H1 (cell line): ENCODE results near the gene PFN4. TPM values are rescaled to one million over a fixed set of nuclear protein-coding genes. Genes with fewer than 3 reads are reported as not detected.

Experiments used
- ATF3 ChIP-seq: IDR thresholded peaks from 2 replicates; pipeline ENCODE4 v1.6.1; 2011; ENCODE audit warnings: low read depth, mild to moderate bottlenecking, low read length; ENCODE audit not compliant: insufficient read depth
- BACH1 ChIP-seq: IDR thresholded peaks from 2 replicates; pipeline ENCODE4 v1.6.1; 2012; ENCODE audit warnings: low read length, improper control_type of control experiment
- CTBP2 ChIP-seq: IDR thresholded peaks from 2 replicates; pipeline ENCODE4 v1.7.0; 2011; ENCODE audit warnings: borderline replicate concordance, mild to moderate bottlenecking, moderate library complexity, mixed read lengths, low read length; ENCODE audit not compliant: insufficient read depth, insufficient read length
- EGR1 ChIP-seq: IDR thresholded peaks from 2 replicates; pipeline ENCODE4 v1.6.1; 2011; ENCODE audit warnings: low read depth, low read length, borderline replicate concordance
- FOSL1 ChIP-seq: IDR thresholded peaks from 2 replicates; pipeline ENCODE4 v1.6.1; 2011; ENCODE audit warnings: mild to moderate bottlenecking, low read depth, low read length, moderate library complexity; ENCODE audit not compliant: insufficient read depth
- GABPA ChIP-seq: IDR thresholded peaks from 2 replicates; pipeline ENCODE4 v1.6.1; 2011; ENCODE audit warnings: mild to moderate bottlenecking, low read length, moderate library complexity, borderline replicate concordance; ENCODE audit not compliant: insufficient read depth
- HDAC2 ChIP-seq, 2 experiments: fragments of 300-600 bp in 1 of 2; sonication (generic) in 1 of 2; IDR thresholded peaks; 2 replicates each; pipeline ENCODE4 v1.6.1; 2011 to 2012; ENCODE audit warnings: low read depth in 2 of 2, low read length in 2 of 2, mild to moderate bottlenecking in 2 of 2, moderate library complexity in 2 of 2, borderline replicate concordance in 1 of 2, inconsistent platforms in 1 of 2
- JUN ChIP-seq: IDR thresholded peaks from 2 replicates; pipeline ENCODE4 v1.6.1; 2011; ENCODE audit warnings: low read depth, mild to moderate bottlenecking, improper control_type of control experiment, low read length
- KDM4A ChIP-seq: IDR thresholded peaks from one replicate; pipeline ENCODE4 v1.7.1; 2012; ENCODE audit warnings: low read depth, mild to moderate bottlenecking, moderate library complexity, low read length, inconsistent platforms; ENCODE audit not compliant: severe bottlenecking
- POLR2AphosphoS5 ChIP-seq: IDR thresholded peaks from 2 replicates; pipeline ENCODE4 v1.6.1; 2011; ENCODE audit warnings: low read depth, low read length
- SIN3A ChIP-seq, 2 experiments: IDR thresholded peaks in 1 of 2; conservative IDR thresholded peaks in 1 of 2; 2 replicates each; pipeline ENCODE4 v1.6.1; 2011 to 2012; ENCODE audit warnings: low read length in 2 of 2, improper control_type of control experiment in 1 of 2, low read depth in 1 of 2, mild to moderate bottlenecking in 1 of 2
- SP1 ChIP-seq: IDR thresholded peaks from 2 replicates; pipeline ENCODE4 v1.6.1; 2011; ENCODE audit warnings: low read depth, low read length
- SP2 ChIP-seq: IDR thresholded peaks from 2 replicates; pipeline ENCODE4 v1.6.1; 2012; ENCODE audit warnings: mild to moderate bottlenecking, low read length, inconsistent platforms
- SP4 ChIP-seq: IDR thresholded peaks from 2 replicates; pipeline ENCODE4 v1.6.1; 2012; ENCODE audit warnings: low read length, inconsistent platforms
- SUZ12 ChIP-seq: fragments of 200-600 bp; sonication (generic); IDR thresholded peaks from 2 replicates; pipeline ENCODE4 v1.6.1; 2012; ENCODE audit warnings: mild to moderate bottlenecking, inconsistent platforms, low read length, moderate library complexity, mixed read lengths
- TAF1 ChIP-seq: IDR thresholded peaks from 2 replicates; pipeline ENCODE4 v1.6.1; 2011; ENCODE audit warnings: mild to moderate bottlenecking, low read depth, low read length
- TCF12 ChIP-seq: IDR thresholded peaks from 2 replicates; pipeline ENCODE4 v1.6.1; 2011; ENCODE audit warnings: low read depth, mild to moderate bottlenecking, low read length
- USF2 ChIP-seq: IDR thresholded peaks from 2 replicates; pipeline ENCODE4 v1.6.1; 2011; ENCODE audit warnings: low read length, improper control_type of control experiment
- YY1 ChIP-seq: IDR thresholded peaks from 2 replicates; pipeline ENCODE4 v1.6.1; 2011; ENCODE audit warnings: low read depth, mild to moderate bottlenecking, low read length
- polyA plus RNA-seq, 7 experiments: library from polyadenylated mRNA; depleted of rRNA in 3 of 7; stranded (reverse) in 5 of 7; unstranded in 2 of 7; fragments of >200 nt in 5 of 7; fragments of 200-250 nt in 2 of 7; gene quantifications; 1 replicate in 5 of 7; 2 replicates in 1 of 7; 4 replicates in 1 of 7; pipeline versions ENCODE4 v1.2.1 to v1.2.3, GENCODE V29; 2011 to 2013; ENCODE audit warnings: missing spikeins in 2 of 7, mixed read lengths in 2 of 7
- total RNA-seq: library from RNA; stranded (reverse); fragmentation: NEBNext Ultra II Directional; extraction: Animal tissue kit (Norgen Biotek cat#: 25700); gene quantifications from 2 replicates; pipeline ENCODE4 v1.2.1, GENCODE V29; 2021

The PFN4 gene
- total and polyA plus RNA-seq, 2 of the 8 experiments (the other 6 are each of a cell fraction or from before 2014, with no cell fraction given): not detected

GRCh38 chr2:24075915-24076848 lies 47.0 kb downstream of the PFN4 start, which contains the start of gene SF3B6 (continued):
- TF ChIP-seq CTBP2 (no peak), SP1 (peak; percentile 87), POLR2AphosphoS5 (peak; percentile 82), SIN3A (conservative IDR thresholded peaks at IDR 0.05 in 1 of 2, IDR thresholded peaks at IDR 0.05 in 1 of 2; ENCODE audit: low read depth in 1 of 2, low read length in 2 of 2) (peak in 1 of 2 experiments; percentile 96), ATF3 (no peak), KDM4A (peak; percentile 55), EGR1 (0 out of 2 replicates have a peak, but pooled peaks have one; percentile 58), TCF12 (no peak), HDAC2 (IDR thresholded peaks at IDR 0.05; ENCODE audit: borderline replicate concordance in 1 of 2, low read depth in 2 of 2, low read length in 2 of 2) (peak; percentile 16 to 85; a peak in 1 of 4 replicates), SUZ12 (no peak), SP4 (peak; percentile 95), TAF1 (peak; percentile 81; the same call in 1 of the 2 replicates), SP2 (0 out of 2 replicates have a peak, but pooled peaks have one; percentile 14), GABPA (peak; percentile 98), JUN (peak; percentile 62; the same call in 1 of the 2 replicates), USF2 (no peak), BACH1 (0 out of 2 replicates have a peak, but pooled peaks have one; percentile 12), FOSL1 (no peak), YY1 (peak; percentile 84)
